GM12874 (cell line): ENCODE measurements around the gene RDX.

ENCODE experiments used
- TF ChIP-seq, protein P1 (sequence below): IDR thresholded peaks from 2 replicates; pipeline ENCODE4 v1.5.1; 2011; ENCODE audit warnings: low read depth, mild to moderate bottlenecking, control low read depth, low read length, moderate library complexity; ENCODE audit not compliant: insufficient read depth

RDX gene

GRCh38 chr11:110294509-110294908, 1.9 kb downstream of the RDX start:
- TF ChIP-seq, protein P1, sequence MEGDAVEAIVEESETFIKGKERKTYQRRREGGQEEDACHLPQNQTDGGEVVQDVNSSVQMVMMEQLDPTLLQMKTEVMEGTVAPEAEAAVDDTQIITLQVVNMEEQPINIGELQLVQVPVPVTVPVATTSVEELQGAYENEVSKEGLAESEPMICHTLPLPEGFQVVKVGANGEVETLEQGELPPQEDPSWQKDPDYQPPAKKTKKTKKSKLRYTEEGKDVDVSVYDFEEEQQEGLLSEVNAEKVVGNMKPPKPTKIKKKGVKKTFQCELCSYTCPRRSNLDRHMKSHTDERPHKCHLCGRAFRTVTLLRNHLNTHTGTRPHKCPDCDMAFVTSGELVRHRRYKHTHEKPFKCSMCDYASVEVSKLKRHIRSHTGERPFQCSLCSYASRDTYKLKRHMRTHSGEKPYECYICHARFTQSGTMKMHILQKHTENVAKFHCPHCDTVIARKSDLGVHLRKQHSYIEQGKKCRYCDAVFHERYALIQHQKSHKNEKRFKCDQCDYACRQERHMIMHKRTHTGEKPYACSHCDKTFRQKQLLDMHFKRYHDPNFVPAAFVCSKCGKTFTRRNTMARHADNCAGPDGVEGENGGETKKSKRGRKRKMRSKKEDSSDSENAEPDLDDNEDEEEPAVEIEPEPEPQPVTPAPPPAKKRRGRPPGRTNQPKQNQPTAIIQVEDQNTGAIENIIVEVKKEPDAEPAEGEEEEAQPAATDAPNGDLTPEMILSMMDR: no peak

DNA sequence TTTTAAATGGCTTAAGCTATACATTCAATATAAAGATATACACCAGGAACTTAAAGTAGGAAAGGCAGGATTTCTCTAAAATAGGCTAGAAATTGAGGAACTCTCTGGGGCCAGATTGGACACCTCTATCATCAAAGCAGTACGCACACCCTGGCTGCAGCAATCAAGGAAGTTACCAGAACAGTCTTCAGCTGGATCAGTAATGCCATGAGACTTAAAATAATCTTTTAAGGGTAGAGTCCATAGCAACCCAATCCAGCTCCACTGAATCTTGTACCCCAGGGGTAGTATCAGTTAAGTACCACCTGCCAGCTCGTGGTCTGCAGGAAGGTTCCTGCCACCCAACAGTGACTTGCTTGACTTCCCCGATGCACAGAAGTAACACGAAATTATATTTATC, 3.0 kb downstream of the RDX start:
- TF ChIP-seq, protein P1: no peak

DNA sequence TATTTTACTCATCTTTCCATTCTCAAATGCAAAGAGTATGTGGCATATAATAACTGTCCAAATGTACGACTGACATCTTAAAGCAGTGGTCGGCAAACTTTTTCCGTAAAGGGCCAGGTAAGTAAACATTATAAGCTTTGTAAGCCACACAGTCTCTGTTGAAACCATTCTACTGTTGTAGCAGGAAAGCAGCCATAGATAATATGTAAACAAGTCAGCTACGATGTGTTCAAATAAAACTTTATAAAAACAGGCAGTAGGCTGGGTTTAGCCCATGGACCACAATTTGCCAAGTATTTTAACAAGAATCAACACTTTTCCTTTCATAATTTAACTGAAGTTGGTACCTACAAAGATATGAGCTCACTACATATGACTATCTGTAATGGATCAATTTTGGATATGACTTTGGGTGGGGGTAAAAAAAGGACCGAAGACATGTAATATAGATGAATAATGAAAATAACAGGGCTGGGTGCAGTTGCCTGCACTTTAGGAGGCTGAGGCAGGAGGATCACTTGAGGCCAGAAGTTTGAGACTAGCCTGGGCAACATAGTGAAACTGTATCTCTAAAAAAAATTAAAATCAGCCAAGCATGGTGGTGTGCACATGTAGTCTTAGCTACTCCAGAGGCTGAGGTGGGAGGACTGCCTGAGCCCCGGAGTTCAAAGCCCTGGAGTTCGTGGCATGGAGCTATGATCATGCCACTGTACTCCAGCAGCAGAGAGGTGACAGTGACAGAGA, 5.7 kb downstream of the RDX start:
- TF ChIP-seq, protein P1: no peak

- TF ChIP-seq, protein P1: no peak
Observed at GRCh38 chr11:110289472-110289871, 6.9 kb downstream of the RDX start.

GRCh38 chr11:110287537-110287936, 8.9 kb downstream of the RDX start:
- TF ChIP-seq, protein P1: no peak

- TF ChIP-seq, protein P1: no peak
Observed at GRCh38 chr11:110286298-110287040, 9.9 kb downstream of the RDX start.

GRCh38 chr11:110283862-110284261, 12.6 kb downstream of the RDX start:
- TF ChIP-seq, protein P1: no peak
